Measurements from ENCODE around the gene HLCS.

HLCS gene

DNA sequence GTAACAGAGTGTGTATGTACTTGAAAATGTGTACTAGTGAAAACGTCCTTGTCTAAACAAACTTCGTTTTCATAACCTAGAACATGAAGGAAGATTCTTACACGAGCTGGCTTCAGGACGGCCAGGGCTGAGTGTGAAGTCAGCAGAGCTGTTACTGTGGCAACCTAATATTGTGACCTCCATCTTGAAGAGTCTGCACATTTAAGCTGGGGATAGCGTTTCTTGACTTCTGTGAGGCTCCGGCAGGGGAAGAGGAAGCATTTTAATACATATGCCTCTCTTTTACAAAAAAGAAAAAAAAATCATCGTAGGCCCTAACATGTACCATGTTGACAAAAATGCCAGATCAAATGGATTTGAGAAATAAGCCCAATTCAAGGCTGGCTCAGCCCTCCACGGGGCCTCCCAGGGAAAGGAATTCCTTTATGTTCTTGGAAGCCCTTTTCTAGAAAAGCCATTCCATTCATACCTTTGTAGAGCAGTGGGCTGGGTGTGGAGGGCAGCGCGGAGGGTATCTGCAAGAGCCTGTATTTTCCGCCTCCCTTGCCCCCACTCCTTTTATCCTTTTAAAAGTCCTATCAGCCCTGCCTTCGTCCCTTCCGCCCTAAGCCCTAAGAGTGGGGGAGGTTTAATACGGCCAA is 216.4 kb downstream of the HLCS start:
- TF ChIP-seq, protein P1, sequence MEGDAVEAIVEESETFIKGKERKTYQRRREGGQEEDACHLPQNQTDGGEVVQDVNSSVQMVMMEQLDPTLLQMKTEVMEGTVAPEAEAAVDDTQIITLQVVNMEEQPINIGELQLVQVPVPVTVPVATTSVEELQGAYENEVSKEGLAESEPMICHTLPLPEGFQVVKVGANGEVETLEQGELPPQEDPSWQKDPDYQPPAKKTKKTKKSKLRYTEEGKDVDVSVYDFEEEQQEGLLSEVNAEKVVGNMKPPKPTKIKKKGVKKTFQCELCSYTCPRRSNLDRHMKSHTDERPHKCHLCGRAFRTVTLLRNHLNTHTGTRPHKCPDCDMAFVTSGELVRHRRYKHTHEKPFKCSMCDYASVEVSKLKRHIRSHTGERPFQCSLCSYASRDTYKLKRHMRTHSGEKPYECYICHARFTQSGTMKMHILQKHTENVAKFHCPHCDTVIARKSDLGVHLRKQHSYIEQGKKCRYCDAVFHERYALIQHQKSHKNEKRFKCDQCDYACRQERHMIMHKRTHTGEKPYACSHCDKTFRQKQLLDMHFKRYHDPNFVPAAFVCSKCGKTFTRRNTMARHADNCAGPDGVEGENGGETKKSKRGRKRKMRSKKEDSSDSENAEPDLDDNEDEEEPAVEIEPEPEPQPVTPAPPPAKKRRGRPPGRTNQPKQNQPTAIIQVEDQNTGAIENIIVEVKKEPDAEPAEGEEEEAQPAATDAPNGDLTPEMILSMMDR (IDR thresholded peaks at IDR 0.05; ENCODE audit: insufficient read depth, missing control alignments), result no peak
- FAIRE-seq (no peak), DNase-seq (ENCODE audit: insufficient read length, low spot score) (no peak)

DNA sequence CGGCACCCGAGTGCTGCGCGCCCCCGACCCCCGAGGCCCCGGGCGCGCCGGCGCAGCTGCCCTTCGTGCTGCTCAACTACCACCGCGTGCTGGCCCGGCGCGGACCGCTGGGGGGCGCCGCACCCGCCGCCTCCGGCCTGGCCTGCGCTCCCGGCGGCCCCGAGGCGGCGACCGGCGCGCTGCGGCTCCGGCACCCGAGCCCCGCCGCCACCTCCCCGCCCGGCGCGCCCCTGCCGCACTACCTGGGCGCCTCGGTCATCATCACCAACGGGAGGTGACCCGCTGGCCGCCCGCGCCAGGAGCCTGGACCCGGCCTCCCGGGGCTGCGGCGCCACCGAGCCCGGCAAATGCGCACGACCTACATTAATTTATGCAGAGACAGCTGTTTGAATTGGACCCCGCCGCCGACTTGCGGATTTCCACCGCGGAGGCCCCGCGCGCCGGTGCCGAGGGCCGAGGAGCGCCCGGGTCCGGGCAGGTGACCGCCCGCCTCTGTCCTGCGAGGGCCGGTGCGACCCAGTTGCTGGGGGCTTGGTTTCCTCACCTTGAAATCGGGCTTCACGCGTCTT is 218.6 kb downstream of the HLCS start:
- DNase-seq (ENCODE audit: insufficient read length, low spot score), result peak; percentile 75
- no peak for FAIRE-seq
- TF ChIP-seq, protein P1 (IDR thresholded peaks at IDR 0.05; ENCODE audit: insufficient read depth, missing control alignments), result peak; percentile 48

DNA sequence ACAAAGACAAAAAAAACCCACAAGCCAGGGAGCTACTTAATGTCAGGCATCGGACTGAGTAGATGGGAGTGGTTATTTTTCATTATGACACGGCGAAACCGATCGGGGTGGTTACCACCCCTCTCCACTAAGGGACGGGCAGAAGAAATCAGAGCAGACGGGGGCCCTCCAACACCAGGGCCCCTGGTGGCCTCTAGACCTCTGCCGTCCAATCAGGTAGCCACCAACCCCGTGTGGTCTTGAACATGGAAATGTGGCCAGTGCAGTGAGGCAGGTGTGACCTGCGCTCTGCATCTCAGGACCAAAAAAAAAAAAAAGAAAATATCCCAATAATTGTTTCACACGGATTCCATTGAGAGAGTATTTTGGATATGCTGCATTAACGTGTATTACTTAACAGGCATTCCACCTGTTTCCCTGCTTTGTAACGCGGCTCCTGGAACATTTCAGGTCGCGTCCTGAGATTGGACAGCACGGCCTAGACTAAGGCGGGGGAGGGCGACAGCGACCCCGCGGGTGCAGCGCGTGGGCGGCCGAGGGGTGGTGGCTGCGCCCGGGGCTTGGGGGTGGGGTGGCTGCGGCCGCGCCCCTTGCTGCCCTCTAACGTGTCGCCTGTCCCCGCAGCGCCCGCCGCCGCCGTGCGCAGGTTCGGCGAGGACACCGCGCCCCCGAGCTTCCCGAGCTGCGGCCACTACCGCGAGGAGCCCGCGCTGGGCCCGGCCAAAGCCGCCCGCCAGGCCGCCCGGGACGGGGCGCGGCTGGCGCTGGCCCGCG is 219.2 kb downstream of the HLCS start:
- DNase-seq (ENCODE audit: insufficient read length, low spot score) (no peak), FAIRE-seq (no peak)
- TF ChIP-seq, protein P1 (IDR thresholded peaks at IDR 0.05; ENCODE audit: insufficient read depth, missing control alignments), result no peak

DNA sequence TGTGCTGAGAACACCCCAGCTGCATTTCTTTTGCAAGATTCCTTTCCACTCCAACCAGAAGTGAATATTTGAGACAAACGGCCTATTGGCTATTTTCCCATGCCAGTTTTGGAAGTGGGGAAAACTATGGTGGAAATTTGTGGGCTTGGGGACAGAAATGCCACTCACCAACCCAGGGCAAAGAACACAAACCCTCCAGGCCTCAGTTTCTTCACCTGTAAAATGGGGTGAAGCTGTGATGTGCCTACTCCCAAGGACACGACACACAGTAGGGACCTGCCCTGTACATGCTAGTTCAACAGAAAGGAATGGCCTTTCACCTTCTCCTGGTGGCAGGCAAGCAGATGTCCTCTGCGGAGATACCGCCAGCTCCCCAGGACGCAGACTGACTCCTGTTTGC is 221.0 kb downstream of the HLCS start:
- TF ChIP-seq, protein P1 (IDR thresholded peaks at IDR 0.05; ENCODE audit: insufficient read depth, missing control alignments), result no peak
- DNase-seq (ENCODE audit: insufficient read length, low spot score) (no peak), FAIRE-seq (no peak)

DNA sequence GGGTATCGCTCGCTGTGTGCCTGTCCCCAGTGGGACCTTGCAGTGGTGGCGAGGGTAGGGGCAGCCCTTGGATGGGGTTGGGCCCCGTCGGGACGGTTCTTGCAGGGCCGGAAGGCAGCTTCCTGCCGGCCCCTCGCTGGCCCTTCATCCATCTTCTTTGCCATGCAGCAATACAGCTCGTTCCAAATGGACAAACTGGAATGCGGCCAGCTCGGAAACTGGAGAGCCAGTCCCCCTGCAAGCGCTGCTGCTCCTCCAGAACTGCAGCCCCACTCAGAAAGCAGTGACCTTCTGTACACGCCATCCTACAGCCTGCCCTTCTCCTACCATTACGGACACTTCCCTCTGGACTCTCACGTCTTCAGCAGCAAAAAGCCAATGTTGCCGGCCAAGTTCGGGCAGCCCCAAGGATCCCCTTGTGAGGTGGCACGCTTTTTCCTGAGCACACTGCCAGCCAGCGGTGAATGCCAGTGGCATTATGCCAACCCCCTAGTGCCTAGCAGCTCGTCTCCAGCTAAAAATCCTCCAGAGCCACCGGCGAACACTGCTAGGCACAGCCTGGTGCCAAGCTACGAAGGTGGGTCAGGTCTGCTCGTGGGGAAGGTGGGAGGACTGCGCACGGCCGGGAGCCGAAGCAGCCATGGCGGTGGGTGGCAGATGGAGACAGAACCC is 221.8 kb downstream of the HLCS start:
- DNase-seq (ENCODE audit: insufficient read length, low spot score) (no peak), FAIRE-seq (no peak)
- TF ChIP-seq, protein P1 (IDR thresholded peaks at IDR 0.05; ENCODE audit: insufficient read depth, missing control alignments), result no peak

DNA sequence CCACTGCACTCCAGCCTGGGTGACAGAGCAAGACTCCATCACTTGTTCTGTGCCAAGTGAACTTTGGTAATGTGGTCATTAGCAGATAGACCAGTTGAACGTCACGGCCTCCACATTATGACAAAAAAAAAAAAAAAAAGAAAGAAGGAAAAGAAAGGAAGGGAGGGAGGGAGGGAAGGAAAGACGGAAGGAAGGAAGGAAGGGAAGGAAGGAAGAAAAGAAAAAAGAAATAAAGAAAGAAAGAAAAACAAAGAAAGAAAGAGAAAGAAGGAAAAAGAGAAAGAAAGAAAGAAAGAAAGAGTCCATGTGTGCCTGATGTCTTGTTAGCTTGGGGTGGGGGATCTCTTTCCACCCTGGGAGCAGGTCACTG is 222.3 kb downstream of the HLCS start:
- TF ChIP-seq, protein P1 (IDR thresholded peaks at IDR 0.05; ENCODE audit: insufficient read depth, missing control alignments), result no peak
- FAIRE-seq (no peak), DNase-seq (ENCODE audit: insufficient read length, low spot score) (no peak)
